Adrenal gland (tissue), 12 donors: Measurements from ENCODE around the gene PARP8. TPM values are rescaled to one million over a fixed set of nuclear protein-coding genes. Genes with fewer than 3 reads are reported as not detected.
"Not testable (repeated sequence)": the region's sequence is repeated elsewhere in the genome, so short reads cannot be mapped to it uniquely, and the experiment has no call there.

Experiments used
- DNase-seq, 7 donors: peaks; one replicate each; pipeline ENCODE4 v3.0.0-alpha.2; 2019 to 2020
- H3K27ac ChIP-seq, 5 donors: fragments of 200-600 bp; sonication (generic) in 4 of 5; 1 replicate in 3 of 5; 2 replicates in 2 of 5; pipeline versions ENCODE4 v1.5.1 to v1.8.0; 2016 to 2020; ENCODE audit warnings: mild to moderate bottlenecking in 1 of 5
- H3K27me3 ChIP-seq: fragments of 200-600 bp; 2 replicates; pipeline ENCODE4 v1.8.0; 2021
- H3K36me3 ChIP-seq, 2 donors: fragments of 200-600 bp; replicated peaks in 1 of 2; 1 replicate in 1 of 2; 2 replicates in 1 of 2; pipeline versions ENCODE4 v1.5.1 to v1.8.0; 2018 to 2022
- H3K4me1 ChIP-seq, 2 donors: fragments of 200-600 bp; replicated peaks in 1 of 2; 1 replicate in 1 of 2; 2 replicates in 1 of 2; pipeline versions ENCODE4 v1.5.1 to v1.8.0; 2018 to 2021
- H3K4me3 ChIP-seq, 4 donors: fragments of 200-600 bp; sonication (generic) in 3 of 4; one replicate each; pipeline ENCODE4 v1.5.1; 2016 to 2018
- H3K9me3 ChIP-seq, 3 donors: fragments of 200-600 bp; sonication (generic) in 1 of 3; replicated peaks in 1 of 3; 1 replicate in 2 of 3; 2 replicates in 1 of 3; pipeline versions ENCODE4 v1.5.1 to v1.8.0; 2016 to 2021
- POLR2A ChIP-seq, 2 donors: fragments of 450-650 bp; IDR thresholded peaks; one replicate each; pipeline ENCODE4 v1.6.1; 2017; ENCODE audit warnings: antibody characterized with exemption in 2 of 2, mild to moderate bottlenecking in 2 of 2, moderate library complexity in 1 of 2
- WGBS, 4 donors: extraction: QIAGEN DNeasy Blood & Tissue Kit in 2 of 4; methylation state at CpG; one replicate each; pipeline versions ENCODE4 v1.1.5 to v1.1.7; 2013 to 2017; 5-methylcytosine and 5-hydroxymethylcytosine counted together
- intact Hi-C, 2 donors: fragments of 100-400 bp; cut with DNase I; formaldehyde crosslinking; loops; one replicate each; pipeline versions ENCODE4 v1.14.1 to v1.15.0; 2022 to 2023
- polyA plus RNA-seq, 3 donors: library from polyadenylated mRNA; stranded (reverse); fragments of 200-250 nt in 2 of 3; fragments of 350-450 nt in 1 of 3; fragmentation: Illumina TruSeq in 1 of 3; extraction: RNeasy Lipid Tissue Mini Kit (QIAGEN cat#74804) in 1 of 3; gene quantifications; one replicate each; pipeline ENCODE4 v1.2.3, GENCODE V29; 2013 to 2014
- total RNA-seq, 9 donors: library from RNA; depleted of rRNA in 4 of 9; stranded (reverse); fragments of >200 nt in 4 of 9; fragments of 120-200 nt in 1 of 9; fragmentation: NEBNext Ultra II Directional in 1 of 9; extraction: Animal tissue kit (Norgen Biotek cat#: 25700) in 1 of 9; gene quantifications; one replicate each; pipeline versions ENCODE4 v1.1.0 to v1.2.4, GENCODE V29; 2013 to 2023
- TF ChIP-seq, protein P1 (sequence below), 6 experiments: fragments of 450-650 bp in 4 of 6; fragments of 200-600 bp in 2 of 6; sonication (generic) in 1 of 6; IDR thresholded peaks; 1 replicate in 5 of 6; 2 replicates in 1 of 6; pipeline versions ENCODE4 v1.5.1 to v1.8.0; 2016 to 2021; ENCODE audit warnings: antibody characterized with exemption in 6 of 6, mild to moderate bottlenecking in 2 of 6, moderate library complexity in 1 of 6
- donor health status: healthy with polysubstance abuse.
- donor health status: Bipolar disorder and iron deficiency.
- donor health status: DM: yes; HTN: yes; CAD: no.
- donor health status: DM: no; HTN: no; CAD: no.
- donor health status: DM: no; HTN: no; CAD: no.
- donor health status: DM: yes; HTN: yes; CAD: no.

PARP8 gene
- total and polyA plus RNA-seq, 12 donors: 7.5 to 41.8 (median 24.0) TPM

DNA sequence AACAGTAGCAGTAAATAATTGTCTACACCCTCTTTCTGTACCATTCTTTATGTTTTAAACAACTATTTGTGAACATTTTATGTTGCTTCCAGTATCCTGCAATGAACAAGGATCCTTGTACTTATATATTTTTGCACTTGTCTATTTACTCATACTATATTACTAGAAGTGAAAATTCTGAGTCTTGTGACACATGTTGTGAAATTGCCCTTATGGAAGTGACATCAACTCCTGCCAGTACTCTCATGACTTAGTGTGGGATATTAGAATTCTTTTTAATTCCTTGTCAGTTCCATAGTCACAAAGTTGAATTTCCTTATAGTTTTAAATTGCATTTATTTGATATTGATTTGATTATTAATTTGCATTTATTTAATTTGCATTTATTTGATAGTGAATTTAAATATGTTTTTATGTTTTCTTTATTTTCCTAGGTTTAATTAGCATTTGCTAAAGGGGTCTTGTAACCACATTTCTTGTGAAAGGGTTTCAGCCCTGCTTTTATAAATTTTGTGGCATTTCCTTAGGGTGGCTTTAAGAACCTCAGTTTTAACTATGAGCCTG lies 27.7 kb downstream of the PARP8 start:
- no peak overlapping the region for H3K4me3 ChIP-seq
- DNase-seq: no peak
- H3K9me3 ChIP-seq: no peaks in the 10 kb centered on the region
- no peaks in the 10 kb centered on the region for H3K36me3 ChIP-seq
- intact Hi-C loops: no loop called here
- peaks cover 0 to 2% of the 10 kb centered on the region in 2 donors for H3K4me1 ChIP-seq
- no peaks in the 10 kb centered on the region for H3K27me3 ChIP-seq
- TF ChIP-seq, protein P1, sequence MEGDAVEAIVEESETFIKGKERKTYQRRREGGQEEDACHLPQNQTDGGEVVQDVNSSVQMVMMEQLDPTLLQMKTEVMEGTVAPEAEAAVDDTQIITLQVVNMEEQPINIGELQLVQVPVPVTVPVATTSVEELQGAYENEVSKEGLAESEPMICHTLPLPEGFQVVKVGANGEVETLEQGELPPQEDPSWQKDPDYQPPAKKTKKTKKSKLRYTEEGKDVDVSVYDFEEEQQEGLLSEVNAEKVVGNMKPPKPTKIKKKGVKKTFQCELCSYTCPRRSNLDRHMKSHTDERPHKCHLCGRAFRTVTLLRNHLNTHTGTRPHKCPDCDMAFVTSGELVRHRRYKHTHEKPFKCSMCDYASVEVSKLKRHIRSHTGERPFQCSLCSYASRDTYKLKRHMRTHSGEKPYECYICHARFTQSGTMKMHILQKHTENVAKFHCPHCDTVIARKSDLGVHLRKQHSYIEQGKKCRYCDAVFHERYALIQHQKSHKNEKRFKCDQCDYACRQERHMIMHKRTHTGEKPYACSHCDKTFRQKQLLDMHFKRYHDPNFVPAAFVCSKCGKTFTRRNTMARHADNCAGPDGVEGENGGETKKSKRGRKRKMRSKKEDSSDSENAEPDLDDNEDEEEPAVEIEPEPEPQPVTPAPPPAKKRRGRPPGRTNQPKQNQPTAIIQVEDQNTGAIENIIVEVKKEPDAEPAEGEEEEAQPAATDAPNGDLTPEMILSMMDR (IDR thresholded peaks at IDR 0.05): no peak
- TF ChIP-seq POLR2A (IDR thresholded peaks at IDR 0.05): no peak
- H3K27ac ChIP-seq: no peak overlapping the region

GRCh38 chr5:50694626-50695025 lies 28.2 kb downstream of the PARP8 start:
- H3K27me3 ChIP-seq, H3K9me3 ChIP-seq, H3K36me3 ChIP-seq, H3K4me1 ChIP-seq, H3K4me3 ChIP-seq, DNase-seq, H3K27ac ChIP-seq, intact Hi-C loops: not testable (repeated sequence)
- WGBS, 4 donors: 92 to 100% (median 96%) methylated on average over 4 of the region's 4 CpGs

DNA sequence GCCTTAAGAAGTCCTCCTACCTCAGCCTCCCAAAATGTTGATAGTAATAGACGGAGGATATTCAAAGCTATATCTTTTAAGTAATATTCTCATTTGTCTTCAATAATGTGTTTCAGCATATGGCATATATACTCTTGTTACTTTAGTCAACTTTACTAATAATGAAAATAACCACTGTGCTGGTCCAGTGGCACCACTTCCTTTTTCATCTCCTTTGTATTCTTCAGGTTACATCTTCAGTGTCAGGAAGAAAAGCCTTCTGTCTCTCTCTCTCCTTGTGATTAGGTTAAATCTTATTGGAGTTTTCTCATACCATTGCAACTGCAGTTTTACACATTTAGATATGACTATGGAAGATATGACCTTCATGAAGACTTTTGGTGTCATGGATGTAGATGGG lies 31.3 kb downstream of the PARP8 start:
- DNase-seq: no peak
- intact Hi-C loops: no loop called here
- WGBS, 4 donors: 87 to 92% (median 90%) methylated on average over 1 of the region's 1 CpG
- TF ChIP-seq, protein P1 (IDR thresholded peaks at IDR 0.05): no peak
- TF ChIP-seq POLR2A (IDR thresholded peaks at IDR 0.05): no peak
- H3K36me3 ChIP-seq: no peaks in the 10 kb centered on the region
- H3K27ac ChIP-seq: no peak overlapping the region
- no peaks in the 10 kb centered on the region for H3K9me3 ChIP-seq
- H3K4me3 ChIP-seq: no peak overlapping the region
- H3K4me1 ChIP-seq: peaks cover 0 to 13% of the 10 kb centered on the region in 2 donors
- H3K27me3 ChIP-seq: no peaks in the 10 kb centered on the region

DNA sequence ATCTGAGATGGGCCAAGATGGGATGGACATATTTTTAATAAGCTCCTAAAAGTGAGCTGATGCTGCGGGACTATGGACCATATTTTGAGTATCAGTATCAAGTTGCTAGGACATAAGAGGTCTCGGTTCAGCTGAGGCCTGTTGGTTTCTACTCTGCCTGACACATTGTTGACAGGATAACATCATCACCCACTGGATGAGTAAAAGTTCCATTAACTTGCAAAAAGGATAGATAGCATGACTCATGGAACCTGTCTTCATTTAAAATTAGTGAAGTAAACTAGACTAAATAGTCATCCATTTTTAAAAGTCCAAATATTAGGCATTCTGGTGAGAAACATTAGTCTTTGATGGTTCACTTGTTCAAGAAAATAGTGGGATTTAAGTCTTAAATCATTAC lies 33.3 kb downstream of the PARP8 start:
- no peaks in the 10 kb centered on the region for H3K9me3 ChIP-seq
- TF ChIP-seq, protein P1 (IDR thresholded peaks at IDR 0.05): no peak
- TF ChIP-seq POLR2A (IDR thresholded peaks at IDR 0.05): no peak
- H3K4me3 ChIP-seq: no peak overlapping the region
- peaks cover 0 to 11% of the 10 kb centered on the region in 2 donors for H3K4me1 ChIP-seq
- H3K27me3 ChIP-seq: no peaks in the 10 kb centered on the region
- H3K27ac ChIP-seq: no peak overlapping the region
- no peaks in the 10 kb centered on the region for H3K36me3 ChIP-seq
- WGBS, 4 donors: 83 to 93% (median 90%) methylated on average over 2 of the region's 2 CpGs
- intact Hi-C loops: no loop called here
- DNase-seq: no peak

- Histone ChIP-seq H3K9me3 (no peaks in the 10 kb centered on the region), H3K27ac (no peak overlapping the region), H3K4me3 (no peak overlapping the region), H3K4me1 (peaks cover 0 to 11% of the 10 kb centered on the region in 2 donors), H3K27me3 (no peaks in the 10 kb centered on the region), H3K36me3 (no peaks in the 10 kb centered on the region)
- intact Hi-C loops: no loop called here
- 95 to 98% (median 95%) methylated on average over 4 of the region's 4 CpGs for WGBS, 4 donors
- no peak for DNase-seq
- TF ChIP-seq, protein P1 (IDR thresholded peaks at IDR 0.05): no peak
- no peak for TF ChIP-seq POLR2A (IDR thresholded peaks at IDR 0.05)
These were observed 34.3 kb downstream of the PARP8 start for GRCh38 chr5:50700706-50701105.
